AG04450 (cell line): ENCODE measurements around the gene ABTB2. TPM values are rescaled to one million over a fixed set of nuclear protein-coding genes. Genes with fewer than 3 reads are reported as not detected.

Experiments
- CTCF ChIA-PET: fragments of 300-600, 350-600 bp; formaldehyde crosslinking; extraction: SDS; loops from one replicate; lab custom pipeline; 2022; ENCODE audit warnings: antibody characterized with exemption, inconsistent platforms; lab: Charles Lee
- POLR2A ChIA-PET: fragments of 350-600 bp; formaldehyde crosslinking; extraction: SDS; loops from one replicate; lab custom pipeline; 2021; ENCODE audit warnings: antibody characterized with exemption, inconsistent platforms; lab: Yijun Ruan, JAX
- DNase-seq: peaks from one replicate; pipeline ENCODE4 v3.0.0-alpha.2; 2011; ENCODE audit warnings: low read depth, low spot score
- H3K27ac ChIP-seq: one replicate; pipeline ENCODE4 v1.5.1; 2012; ENCODE audit warnings: low read depth, low read length, control low read depth
- H3K27me3 ChIP-seq: one replicate; pipeline ENCODE4 v1.6.0; 2012; ENCODE audit warnings: low read length; ENCODE audit not compliant: control insufficient read depth, insufficient read depth
- H3K4me3 ChIP-seq: 2 replicates; pipeline ENCODE4 v1.5.1; 2011; ENCODE audit warnings: mild to moderate bottlenecking, low read depth, low read length, control low read depth
- H3K9me3 ChIP-seq: 2 replicates; pipeline ENCODE4 v1.5.1; 2012; ENCODE audit warnings: low read length; ENCODE audit not compliant: control insufficient read depth, insufficient read depth
- polyA plus RNA-seq: library from polyadenylated mRNA; depleted of rRNA; stranded (reverse); fragments of >200 nt; gene quantifications from 2 replicates; pipeline ENCODE4 v1.2.3, GENCODE V29; 2011
- TF ChIP-seq, protein P1 (sequence below): IDR thresholded peaks from 2 replicates; pipeline ENCODE4 v1.5.1; 2011; ENCODE audit warnings: low read depth, low read length, control low read depth, inconsistent platforms

The ABTB2 gene
- polyA plus RNA-seq, 1 experiment, result 0.43 TPM

DNA sequence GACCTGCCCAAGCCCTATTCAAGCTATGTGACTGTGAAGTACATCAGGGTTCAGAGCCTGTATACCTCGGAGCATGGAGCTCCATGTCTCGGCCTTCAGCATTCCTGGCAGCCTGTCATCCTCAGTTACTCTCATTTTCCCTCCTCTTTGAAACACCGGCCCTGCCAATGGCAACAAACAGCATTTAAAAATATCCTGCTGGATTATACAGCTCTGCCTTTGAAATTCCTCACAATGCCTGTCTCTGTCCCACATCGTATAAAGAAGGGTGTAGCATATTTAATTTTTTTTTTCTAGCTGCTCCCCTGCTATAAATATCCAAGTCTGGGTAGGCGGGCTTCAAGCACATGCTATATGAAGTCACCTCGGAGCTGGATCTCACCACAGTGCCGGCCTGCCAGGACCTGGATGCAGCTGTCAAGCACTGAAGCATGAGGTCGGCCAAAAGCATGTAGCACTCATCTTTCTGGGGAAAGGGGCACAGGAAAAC, 11.8 kb downstream of the ABTB2 start:
- Histone ChIP-seq H3K4me3 (no peak overlapping the region), H3K27ac (no peak overlapping the region), H3K9me3 (no peaks in the 10 kb centered on the region), H3K27me3 (peaks cover 11% of the 10 kb centered on the region)
- CTCF ChIA-PET, result interaction anchor here (0.6 to 2.0 kb wide), 2 partner anchors 123 to 172 kb away, joined by 3 to 12 read pairs; no protein-coding TSS in a partner anchor
- TF ChIP-seq, protein P1, sequence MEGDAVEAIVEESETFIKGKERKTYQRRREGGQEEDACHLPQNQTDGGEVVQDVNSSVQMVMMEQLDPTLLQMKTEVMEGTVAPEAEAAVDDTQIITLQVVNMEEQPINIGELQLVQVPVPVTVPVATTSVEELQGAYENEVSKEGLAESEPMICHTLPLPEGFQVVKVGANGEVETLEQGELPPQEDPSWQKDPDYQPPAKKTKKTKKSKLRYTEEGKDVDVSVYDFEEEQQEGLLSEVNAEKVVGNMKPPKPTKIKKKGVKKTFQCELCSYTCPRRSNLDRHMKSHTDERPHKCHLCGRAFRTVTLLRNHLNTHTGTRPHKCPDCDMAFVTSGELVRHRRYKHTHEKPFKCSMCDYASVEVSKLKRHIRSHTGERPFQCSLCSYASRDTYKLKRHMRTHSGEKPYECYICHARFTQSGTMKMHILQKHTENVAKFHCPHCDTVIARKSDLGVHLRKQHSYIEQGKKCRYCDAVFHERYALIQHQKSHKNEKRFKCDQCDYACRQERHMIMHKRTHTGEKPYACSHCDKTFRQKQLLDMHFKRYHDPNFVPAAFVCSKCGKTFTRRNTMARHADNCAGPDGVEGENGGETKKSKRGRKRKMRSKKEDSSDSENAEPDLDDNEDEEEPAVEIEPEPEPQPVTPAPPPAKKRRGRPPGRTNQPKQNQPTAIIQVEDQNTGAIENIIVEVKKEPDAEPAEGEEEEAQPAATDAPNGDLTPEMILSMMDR, result no peak
- POLR2A ChIA-PET, result interaction anchor here (0.5 to 0.6 kb wide), 2 partner anchors 12 to 240 kb away, joined by 3 read pairs; no protein-coding TSS in a partner anchor
- no peak for DNase-seq

DNA sequence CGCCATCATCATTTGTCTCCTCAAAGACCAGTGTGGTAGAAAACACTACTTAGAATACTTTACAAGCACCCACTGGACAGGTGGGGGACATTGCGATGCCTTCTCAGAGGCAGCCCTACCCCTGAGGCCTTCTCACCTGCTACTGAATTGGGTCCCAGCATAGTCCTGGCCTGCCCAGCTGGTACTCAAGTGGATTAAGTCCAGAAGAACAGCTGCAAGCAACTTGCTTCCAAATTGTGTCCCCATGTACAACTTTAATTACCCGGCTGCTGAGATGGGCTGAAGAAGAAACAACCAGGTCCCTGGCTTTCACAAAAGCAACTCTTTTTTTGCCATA, 12.3 kb downstream of the ABTB2 start:
- Histone ChIP-seq H3K4me3 (no peak overlapping the region), H3K27ac (no peak overlapping the region), H3K9me3 (no peaks in the 10 kb centered on the region), H3K27me3 (peaks cover 12% of the 10 kb centered on the region)
- ChIA-PET CTCF (interaction anchor here (2.0 kb wide), 1 partner anchor 171 kb away, joined by 12 read pairs; no protein-coding TSS in a partner anchor), POLR2A (no interaction called here)
- no peak for DNase-seq
- TF ChIP-seq, protein P1, result no peak

DNA sequence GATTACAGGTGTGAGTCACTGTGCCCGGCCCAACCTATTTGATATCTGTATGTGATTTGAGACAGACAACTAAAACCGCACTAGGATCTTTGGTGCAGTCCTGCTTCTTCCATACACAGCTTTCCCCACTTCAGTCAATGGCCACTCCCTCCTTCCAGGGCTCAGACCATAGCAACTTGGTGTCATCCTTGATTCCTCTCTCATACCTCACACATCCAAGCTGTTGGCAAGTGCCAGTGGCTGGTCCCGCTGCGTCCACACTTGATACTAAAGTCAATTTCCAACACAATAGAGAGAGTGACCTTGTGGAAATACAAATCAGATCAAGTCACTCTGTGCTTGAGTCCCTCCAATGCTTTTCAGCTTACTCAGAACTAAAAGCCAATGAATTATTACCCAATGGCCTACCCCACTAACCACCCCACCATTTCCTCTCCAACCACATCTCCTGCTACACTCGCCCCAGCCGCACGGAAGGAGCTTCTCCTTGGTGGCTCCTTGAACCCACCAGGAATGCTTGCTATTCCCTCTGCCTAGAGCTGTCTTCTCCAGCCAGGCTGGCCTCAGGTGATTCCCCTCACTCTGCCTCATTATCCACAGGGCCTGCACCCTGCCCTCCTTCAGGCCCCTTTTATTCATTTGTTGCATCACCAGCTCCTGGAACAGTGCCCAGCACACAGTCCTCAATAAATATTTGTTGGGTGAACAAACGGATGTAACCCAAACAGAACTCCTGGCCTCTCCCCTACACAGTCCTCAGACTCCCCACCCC, 12.9 kb downstream of the ABTB2 start:
- TF ChIP-seq, protein P1, result no peak
- no peak for DNase-seq
- no peak overlapping the region for H3K4me3 ChIP-seq
- H3K27me3 ChIP-seq, result peaks cover 9% of the 10 kb centered on the region
- CTCF ChIA-PET, result interaction anchor here (1.2 to 2.0 kb wide), 2 partner anchors 170 to 171 kb away, joined by 3 to 12 read pairs; no protein-coding TSS in a partner anchor
- H3K9me3 ChIP-seq, result no peaks in the 10 kb centered on the region
- POLR2A ChIA-PET, result no interaction called here
- no peak overlapping the region for H3K27ac ChIP-seq

DNA sequence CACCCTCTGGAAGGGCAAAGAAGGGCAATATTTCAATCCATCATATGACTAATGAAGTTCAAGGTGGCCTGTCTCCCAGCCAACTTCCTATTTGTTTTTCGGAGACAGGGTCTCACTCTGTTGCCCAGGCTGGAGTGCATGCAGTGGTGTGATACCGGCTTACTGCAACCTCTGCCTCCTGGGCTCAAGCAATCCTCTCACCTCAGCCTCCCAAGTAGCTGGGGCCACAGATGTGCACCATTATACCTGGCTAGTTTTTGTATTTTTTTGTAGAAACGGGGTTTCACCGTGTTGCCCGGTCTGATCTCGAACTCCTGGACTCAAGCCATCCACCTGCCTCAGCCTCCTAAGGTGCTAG, 13.4 kb downstream of the ABTB2 start:
- no peak overlapping the region for H3K27ac ChIP-seq
- ChIA-PET POLR2A (no interaction called here), CTCF (interaction anchor here (1.2 kb wide), 1 partner anchor 170 kb away, joined by 3 read pairs; no protein-coding TSS in a partner anchor)
- TF ChIP-seq, protein P1, result no peak
- H3K9me3 ChIP-seq, result no peaks in the 10 kb centered on the region
- H3K27me3 ChIP-seq, result peaks cover 12% of the 10 kb centered on the region
- no peak overlapping the region for H3K4me3 ChIP-seq
- no peak for DNase-seq

DNA sequence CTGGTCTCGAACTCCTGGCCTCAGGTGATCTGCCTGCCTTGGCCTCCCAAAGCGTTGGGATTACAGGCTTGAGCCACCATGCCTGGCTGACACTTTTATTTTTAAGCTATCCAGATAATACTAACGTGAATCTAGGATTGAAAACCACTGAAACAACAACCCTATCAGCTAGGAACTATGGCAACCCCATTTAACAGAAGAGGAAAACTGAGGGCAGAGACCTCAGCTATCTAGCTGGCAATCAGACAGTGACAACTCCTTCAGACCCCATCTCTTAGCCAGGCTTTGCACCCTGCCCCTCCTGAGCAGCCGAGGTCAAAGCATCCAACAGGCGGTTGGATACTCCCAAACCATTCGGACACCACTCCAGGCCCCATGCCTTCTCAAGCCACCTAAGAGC, 14.1 kb downstream of the ABTB2 start:
- TF ChIP-seq, protein P1, result no peak
- H3K27ac ChIP-seq, result no peak overlapping the region

More for the DNA sequence above, 14.1 kb downstream of the ABTB2 start:
- Histone ChIP-seq H3K27me3 (peaks cover 12% of the 10 kb centered on the region), H3K9me3 (no peaks in the 10 kb centered on the region), H3K4me3 (no peak overlapping the region)
- DNase-seq, result no peak
- ChIA-PET POLR2A (no interaction called here), CTCF (interaction anchor here (1.2 kb wide), 1 partner anchor 169 kb away, joined by 3 read pairs; no protein-coding TSS in a partner anchor)
